Measurements from ENCODE around the gene ACAN. TPM values are rescaled to one million over a fixed set of nuclear protein-coding genes. Genes with fewer than 3 reads are reported as not detected.

ACAN gene
- total and polyA plus RNA-seq, 2 of the 8 experiments (the other 6 are each of a cell fraction or from before 2014, with no cell fraction given) = 0.71 to 0.73 TPM

GRCh38 chr15:88906551-88906950, 103.3 kb downstream of the ACAN start:
- no peak overlapping the region for H4K91ac ChIP-seq (replicated peaks; ENCODE audit: insufficient read length, low read length)
- peaks cover 2 to 42% (median 29%) of the 10 kb centered on the region in 4 experiments for H3K4me1 ChIP-seq (replicated peaks in 1 of 4; ENCODE audit: control insufficient read depth in 3 of 4, insufficient read depth in 4 of 4, low read length in 3 of 4)
- H3K23me2 ChIP-seq (ENCODE audit: low read depth, low read length) = peaks cover 4% of the 10 kb centered on the region; the same call in 1 of the 2 replicates
- H3K23ac ChIP-seq (ENCODE audit: insufficient read length) = no peak overlapping the region
- DNase-seq (ENCODE audit: low read depth in 1 of 2, low spot score in 2 of 2) = no peak
- no peak overlapping the region for H3K18ac ChIP-seq (ENCODE audit: extremely low read depth, low read length)
- ChIA-PET CTCF (ENCODE audit: partially characterized antibody) (interaction anchor here (0.9 to 7.8 kb wide), 6 partner anchors 14 to 220 kb away, joined by 4 to 90 read pairs (median 23); partner anchors contain the start of gene HAPLN3), POLR2A (ENCODE audit: partially characterized antibody) (interaction anchor here (2.0 to 27.2 kb wide), 6 partner anchors 14 to 132 kb away, joined by 6 to 607 read pairs (median 16); partner anchors contain the start of gene HAPLN3)
- H3K4me3 ChIP-seq (ENCODE audit: extremely low read depth in 1 of 4, insufficient read depth in 2 of 4, low read depth in 3 of 4, low read length in 4 of 4) = no peak overlapping the region
- TF ChIP-seq CBX8 (IDR thresholded peaks at IDR 0.05; ENCODE audit: borderline replicate concordance, low read depth, low read length) = no peak
- no peak for TF ChIP-seq GTF2F1 (IDR thresholded peaks at IDR 0.05; ENCODE audit: borderline replicate concordance, low read depth, low read length)
- peak in 1 of 2 experiments; percentile 20; a peak in 1 of 3 replicates for TF ChIP-seq POLR2A (IDR thresholded peaks at IDR 0.05; ENCODE audit: control extremely low read depth in 1 of 2, low read depth in 2 of 2, low read length in 2 of 2)
- no peak for TF ChIP-seq E2F6 (IDR thresholded peaks at IDR 0.05)
- H3K9me3 ChIP-seq (ENCODE audit: insufficient read depth in 2 of 2, low read depth in 1 of 2, low read length in 1 of 2) = no peaks in the 10 kb centered on the region
- no peak overlapping the region for H4K5ac ChIP-seq (ENCODE audit: insufficient read length, low read depth, low read length)
- no peak overlapping the region for H2BK12ac ChIP-seq (ENCODE audit: low read depth, low read length)
- no peak overlapping the region for H2BK20ac ChIP-seq (ENCODE audit: low read length)
- H2AFZ ChIP-seq (ENCODE audit: low read length) = no peak overlapping the region
- peaks cover 3 to 78% of the 10 kb centered on the region in 2 experiments; a peak in 3 of 4 replicates for H3K79me2 ChIP-seq (ENCODE audit: control insufficient read depth in 1 of 2, insufficient read depth in 2 of 2, low read length in 2 of 2)
- H2AK5ac ChIP-seq (ENCODE audit: low read depth, low read length) = no peak overlapping the region
- H4K20me1 ChIP-seq (replicated peaks in 1 of 2; ENCODE audit: control insufficient read depth in 1 of 2, insufficient read depth in 2 of 2, low read length in 2 of 2) = peaks cover 47 to 62% of the 10 kb centered on the region in 2 experiments
- H3K14ac ChIP-seq (ENCODE audit: insufficient read length) = no peak overlapping the region
- no peak overlapping the region for H3K56ac ChIP-seq (replicated peaks; ENCODE audit: insufficient read length, low read depth, low read length)
- no peaks in the 10 kb centered on the region for H3K27me3 ChIP-seq (replicated peaks in 1 of 4; ENCODE audit: control insufficient read depth in 3 of 4, extremely low read depth in 1 of 4, insufficient read depth in 3 of 4, low read length in 3 of 4)
- H3K4me2 ChIP-seq (ENCODE audit: insufficient read depth in 1 of 2, low read depth in 2 of 2, low read length in 2 of 2) = 0 out of 4 replicates have a peak overlapping the region, but pooled peaks of 1 of the 2 experiments have one; percentile 1
- 98% methylated on average over 7 of the region's 7 CpGs; no CpG with 5 or more reads in 1 of the 2 experiments for WGBS, 2 experiments (ENCODE audit: extremely low coverage in 1 of 2, insufficient coverage in 1 of 2, insufficient read length in 1 of 2, insufficient replicate concordance in 2 of 2, low coverage in 1 of 2, low lambda C conversion rate in 2 of 2, missing lambda C conversion rate in 1 of 2)
- no peak overlapping the region for H2BK120ac ChIP-seq (replicated peaks; ENCODE audit: low read depth, low read length)
- peaks cover 37% of the 10 kb centered on the region for H3K79me1 ChIP-seq (ENCODE audit: low read depth, low read length)
- no peak overlapping the region for H4K8ac ChIP-seq (ENCODE audit: extremely low read depth, insufficient read depth, low read length)
- H2BK15ac ChIP-seq (ENCODE audit: low read length) = no peak overlapping the region
- H3K36me3 ChIP-seq (ENCODE audit: control insufficient read depth in 2 of 4, insufficient read depth in 4 of 4, low read length in 3 of 4) = peaks cover 73 to 96% (median 90%) of the 10 kb centered on the region in 4 experiments
- no peak for FAIRE-seq
- no peak overlapping the region for H3K9ac ChIP-seq (replicated peaks in 1 of 4; ENCODE audit: extremely low read depth in 1 of 4, low read depth in 3 of 4, low read length in 3 of 4)
- H2BK5ac ChIP-seq (ENCODE audit: low read depth, low read length) = no peak overlapping the region
- no peak overlapping the region for H3K4ac ChIP-seq (replicated peaks; ENCODE audit: insufficient read length, low read depth, low read length)
- H3K27ac ChIP-seq (ENCODE audit: low read depth, low read length) = no peak overlapping the region
